NCI-H128 (cell line): ENCODE data around the gene NDFIP2.

Experiments
- DNase-seq: peaks from one replicate; lab custom pipeline; 2025; ENCODE audit not compliant: unreplicated experiment; lab: John Stamatoyannopoulos, UW

The NDFIP2 gene

GRCh38 chr13:79480954-79481684, at the start of gene NDFIP2:
NDFIP2 (plus strand) TSS chr13:79481155; CDS start chr13:79481204, 49 bp downstream.
- peak; percentile 73 for DNase-seq

- DNase-seq = no peak
These were observed 48.9 kb upstream of the NDFIP2 start for GRCh38 chr13:79432086-79432485.

- DNase-seq = no peak
These were observed 48.0 kb upstream of the NDFIP2 start for GRCh38 chr13:79432992-79433391.

- DNase-seq = no peak
These were observed 46.4 kb upstream of the NDFIP2 start for GRCh38 chr13:79434556-79434955.

GRCh38 chr13:79435561-79435990, 45.4 kb upstream of the NDFIP2 start:
- no peak for DNase-seq

- no peak for DNase-seq
These were observed 41.7 kb upstream of the NDFIP2 start for GRCh38 chr13:79439275-79439674.

GRCh38 chr13:79440958-79441528, 39.9 kb upstream of the NDFIP2 start:
- DNase-seq = no peak

GRCh38 chr13:79442221-79442620, 38.7 kb upstream of the NDFIP2 start:
- DNase-seq = no peak

- DNase-seq = no peak
These were observed 38.2 kb upstream of the NDFIP2 start for GRCh38 chr13:79442706-79443105.

GRCh38 chr13:79445968-79446645, 34.8 kb upstream of the NDFIP2 start:
- no peak for DNase-seq

- no peak for DNase-seq
These were observed 33.8 kb upstream of the NDFIP2 start for GRCh38 chr13:79447141-79447540.

- no peak for DNase-seq
These were observed 33.2 kb upstream of the NDFIP2 start for GRCh38 chr13:79447741-79448140.

- no peak for DNase-seq
These were observed 32.5 kb upstream of the NDFIP2 start for GRCh38 chr13:79448413-79448812.

GRCh38 chr13:79450110-79450509, 30.8 kb upstream of the NDFIP2 start:
- DNase-seq = no peak

- no peak for DNase-seq
These were observed 29.4 kb upstream of the NDFIP2 start for GRCh38 chr13:79451500-79451962.

GRCh38 chr13:79452239-79452913, 28.6 kb upstream of the NDFIP2 start:
- DNase-seq = no peak

GRCh38 chr13:79455331-79455730, 25.6 kb upstream of the NDFIP2 start:
- no peak for DNase-seq

- DNase-seq = no peak
These were observed 24.9 kb upstream of the NDFIP2 start for GRCh38 chr13:79456051-79456450.

- DNase-seq = no peak
These were observed 24.1 kb upstream of the NDFIP2 start for GRCh38 chr13:79456656-79457365.

- DNase-seq = no peak
These were observed 23.6 kb upstream of the NDFIP2 start for GRCh38 chr13:79457390-79457789.

- DNase-seq = no peak
These were observed 23.0 kb upstream of the NDFIP2 start for GRCh38 chr13:79457948-79458347.
